ENCODE data around the gene C2CD3.

DNA sequence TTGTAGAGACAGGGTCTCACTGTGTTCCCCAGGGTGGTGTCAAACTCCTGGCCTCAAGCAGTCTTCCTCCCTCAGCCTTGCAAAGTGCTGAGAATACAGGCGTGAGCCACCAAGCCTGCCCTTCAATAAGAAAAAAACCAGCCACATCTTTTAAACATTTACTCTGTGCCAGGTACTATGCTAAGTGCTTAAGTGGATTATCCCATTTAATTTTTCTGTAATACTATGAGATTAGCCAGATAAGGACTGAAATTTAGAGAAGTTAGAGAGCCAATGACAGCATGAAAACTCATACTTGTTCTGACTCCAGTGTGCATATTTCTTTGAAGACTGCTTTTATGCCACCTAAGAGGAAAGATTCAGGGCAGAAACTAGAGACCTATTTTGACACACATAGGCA, 35.9 kb upstream of the C2CD3 start:
- TF ChIP-seq MTA3 (IDR thresholded peaks at IDR 0.05; ENCODE audit: borderline replicate concordance) (no peak), ZNF184 (CRISPR knock-in tag; IDR thresholded peaks at IDR 0.05) (no peak), ELK1 (CRISPR knock-in tag; IDR thresholded peaks at IDR 0.05) (no peak), BRD9 (IDR thresholded peaks at IDR 0.05; ENCODE audit: low read depth, partially characterized antibody) (no peak), SOX6 (IDR thresholded peaks at IDR 0.05) (no peak), CTCF (IDR thresholded peaks at IDR 0.05 in 2 of 3, conservative IDR thresholded peaks at IDR 0.05 in 1 of 3; ENCODE audit: insufficient read depth in 2 of 3, low read depth in 1 of 3, low read length in 3 of 3) (no peak), ETV5 (CRISPR knock-in tag; IDR thresholded peaks at IDR 0.05; ENCODE audit: low read depth) (no peak), NCOA2 (IDR thresholded peaks at IDR 0.05; ENCODE audit: partially characterized antibody in 2 of 2) (no peak), ZNF232 (CRISPR knock-in tag; IDR thresholded peaks at IDR 0.05) (no peak), ESRRB (CRISPR knock-in tag; IDR thresholded peaks at IDR 0.05; ENCODE audit: borderline replicate concordance) (no peak), ZNF830 (CRISPR knock-in tag; IDR thresholded peaks at IDR 0.05) (no peak)
- TF ChIP-seq, protein P1, sequence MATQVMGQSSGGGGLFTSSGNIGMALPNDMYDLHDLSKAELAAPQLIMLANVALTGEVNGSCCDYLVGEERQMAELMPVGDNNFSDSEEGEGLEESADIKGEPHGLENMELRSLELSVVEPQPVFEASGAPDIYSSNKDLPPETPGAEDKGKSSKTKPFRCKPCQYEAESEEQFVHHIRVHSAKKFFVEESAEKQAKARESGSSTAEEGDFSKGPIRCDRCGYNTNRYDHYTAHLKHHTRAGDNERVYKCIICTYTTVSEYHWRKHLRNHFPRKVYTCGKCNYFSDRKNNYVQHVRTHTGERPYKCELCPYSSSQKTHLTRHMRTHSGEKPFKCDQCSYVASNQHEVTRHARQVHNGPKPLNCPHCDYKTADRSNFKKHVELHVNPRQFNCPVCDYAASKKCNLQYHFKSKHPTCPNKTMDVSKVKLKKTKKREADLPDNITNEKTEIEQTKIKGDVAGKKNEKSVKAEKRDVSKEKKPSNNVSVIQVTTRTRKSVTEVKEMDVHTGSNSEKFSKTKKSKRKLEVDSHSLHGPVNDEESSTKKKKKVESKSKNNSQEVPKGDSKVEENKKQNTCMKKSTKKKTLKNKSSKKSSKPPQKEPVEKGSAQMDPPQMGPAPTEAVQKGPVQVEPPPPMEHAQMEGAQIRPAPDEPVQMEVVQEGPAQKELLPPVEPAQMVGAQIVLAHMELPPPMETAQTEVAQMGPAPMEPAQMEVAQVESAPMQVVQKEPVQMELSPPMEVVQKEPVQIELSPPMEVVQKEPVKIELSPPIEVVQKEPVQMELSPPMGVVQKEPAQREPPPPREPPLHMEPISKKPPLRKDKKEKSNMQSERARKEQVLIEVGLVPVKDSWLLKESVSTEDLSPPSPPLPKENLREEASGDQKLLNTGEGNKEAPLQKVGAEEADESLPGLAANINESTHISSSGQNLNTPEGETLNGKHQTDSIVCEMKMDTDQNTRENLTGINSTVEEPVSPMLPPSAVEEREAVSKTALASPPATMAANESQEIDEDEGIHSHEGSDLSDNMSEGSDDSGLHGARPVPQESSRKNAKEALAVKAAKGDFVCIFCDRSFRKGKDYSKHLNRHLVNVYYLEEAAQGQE (IDR thresholded peaks at IDR 0.05; ENCODE audit: borderline replicate concordance), result no peak
- TF ChIP-seq, protein P1 (CRISPR knock-in tag; IDR thresholded peaks at IDR 0.05; ENCODE audit: low read depth), result no peak
